HCT116 (cell line): ENCODE measurements around the gene FHOD1.

Experiments
- ATF3 ChIP-seq: IDR thresholded peaks from 2 replicates; pipeline ENCODE4 v1.6.1; 2012
- CTCF ChIP-seq, 3 experiments: fragments of 200-600 bp in 1 of 3; sonication (generic) in 1 of 3; IDR thresholded peaks in 2 of 3; conservative IDR thresholded peaks in 1 of 3; 2 replicates each; pipeline ENCODE4 v1.5.1; 2012 to 2017; ENCODE audit warnings: low read depth in 2 of 3, low read length in 2 of 3, antibody characterized with exemption in 1 of 3, borderline replicate concordance in 1 of 3, control low read depth in 1 of 3, mild to moderate bottlenecking in 1 of 3, mixed read lengths in 1 of 3, mixed run types in 1 of 3, moderate library complexity in 1 of 3; ENCODE audit not compliant: insufficient read depth in 1 of 3
- EZH2 ChIP-seq: fragments of 200-600 bp; sonication (generic); IDR thresholded peaks from 2 replicates; pipeline ENCODE4 v1.6.1; 2017; ENCODE audit warnings: antibody characterized with exemption, mixed run types
- EZH2phosphoT487 ChIP-seq: fragments of 200-600 bp; IDR thresholded peaks from 2 replicates; pipeline ENCODE4 v1.6.1; 2018; ENCODE audit warnings: antibody characterized with exemption, borderline replicate concordance
- FOSL1 ChIP-seq: IDR thresholded peaks from 2 replicates; pipeline ENCODE4 v1.6.1; 2012; ENCODE audit warnings: low read depth
- JUND ChIP-seq: IDR thresholded peaks from 2 replicates; pipeline ENCODE4 v1.6.1; 2012
- MAX ChIP-seq: IDR thresholded peaks from 2 replicates; pipeline ENCODE4 v1.6.1; 2012
- POLR2A ChIP-seq: IDR thresholded peaks from 2 replicates; pipeline ENCODE4 v1.7.0; 2011; ENCODE audit warnings: borderline replicate concordance; ENCODE audit not compliant: insufficient read depth, insufficient read length; ENCODE audit errors: extremely low read depth
- POLR2AphosphoS5 ChIP-seq: IDR thresholded peaks from 2 replicates; pipeline ENCODE4 v1.6.1; 2011; ENCODE audit warnings: mild to moderate bottlenecking, low read depth, low read length, moderate library complexity
- REST ChIP-seq: IDR thresholded peaks from 2 replicates; pipeline ENCODE4 v1.6.1; 2012; ENCODE audit warnings: low read depth
- SIN3A ChIP-seq: IDR thresholded peaks from 2 replicates; pipeline ENCODE4 v1.6.1; 2012; ENCODE audit warnings: low read depth
- SP1 ChIP-seq: IDR thresholded peaks from 2 replicates; pipeline ENCODE4 v1.6.1; 2012; ENCODE audit warnings: low read depth
- SRF ChIP-seq: IDR thresholded peaks from 2 replicates; pipeline ENCODE4 v1.6.1; 2012; ENCODE audit warnings: low read depth
- YY1 ChIP-seq: IDR thresholded peaks from 2 replicates; pipeline ENCODE4 v1.6.1; 2011; ENCODE audit warnings: low read length, low read depth, moderate library complexity, mild to moderate bottlenecking; ENCODE audit not compliant: insufficient replicate concordance; ENCODE audit errors: extremely low read depth

- no peak for TF ChIP-seq ATF3
- TF ChIP-seq EZH2 = no peak
- TF ChIP-seq EZH2phosphoT487 = no peak
- no peak for TF ChIP-seq CTCF (IDR thresholded peaks at IDR 0.05 in 2 of 3, conservative IDR thresholded peaks at IDR 0.05 in 1 of 3; ENCODE audit: borderline replicate concordance in 1 of 3, insufficient read depth in 1 of 3, low read depth in 2 of 3, low read length in 2 of 3)
- no peak for TF ChIP-seq FOSL1
- TF ChIP-seq SP1 = no peak
- no peak for TF ChIP-seq POLR2A
- no peak for TF ChIP-seq MAX
- TF ChIP-seq YY1 = peak; percentile 54
- peak; percentile 73 for TF ChIP-seq POLR2AphosphoS5
- no peak for TF ChIP-seq REST
- TF ChIP-seq SIN3A = no peak
- TF ChIP-seq JUND = no peak
- no peak for TF ChIP-seq SRF
Observed at GRCh38 chr16:67277294-67277998, 30.2 kb upstream of the FHOD1 start.
